Loucy (cell line): Measurements from ENCODE around the gene SLC15A5.

Source experiments
- H2AFZ ChIP-seq: fragments of 200-600 bp; sonication (generic); 2 replicates; pipeline ENCODE4 v1.6.0; 2016; ENCODE audit warnings: antibody characterized with exemption, mild to moderate bottlenecking, low read length, moderate library complexity
- H3F3A ChIP-seq: fragments of 200-600 bp; 2 replicates; pipeline ENCODE4 v1.6.0; 2016; ENCODE audit warnings: antibody characterized with exemption, low read depth, mild to moderate bottlenecking
- H3K27me3 ChIP-seq: fragments of 200-600 bp; sonication (generic); 2 replicates; pipeline ENCODE4 v1.6.1; 2014; ENCODE audit warnings: low read length, mild to moderate bottlenecking; ENCODE audit not compliant: insufficient read depth, poor library complexity, severe bottlenecking
- H3K36me3 ChIP-seq: fragments of 200-600 bp; sonication (generic); 2 replicates; pipeline ENCODE4 v1.6.1; 2016; ENCODE audit warnings: low read length; ENCODE audit not compliant: insufficient read depth
- H3K4me1 ChIP-seq: fragments of 200-600 bp; sonication (generic); 2 replicates; pipeline ENCODE4 v1.5.1; 2014; ENCODE audit warnings: low read length, mild to moderate bottlenecking; ENCODE audit not compliant: insufficient read depth, poor library complexity, severe bottlenecking
- H3K4me2 ChIP-seq: fragments of 200-600 bp; sonication (generic); 2 replicates; pipeline ENCODE4 v1.6.0; 2014; ENCODE audit warnings: antibody characterized with exemption, low read length, low read depth, mild to moderate bottlenecking; ENCODE audit not compliant: poor library complexity, severe bottlenecking
- H3K4me3 ChIP-seq: fragments of 200-600 bp; sonication (generic); 2 replicates; pipeline ENCODE4 v1.5.1; 2014; ENCODE audit warnings: low read length, mild to moderate bottlenecking, mixed read lengths; ENCODE audit not compliant: poor library complexity, severe bottlenecking
- H3K79me2 ChIP-seq: fragments of 200-600 bp; sonication (generic); 2 replicates; pipeline ENCODE4 v1.6.1; 2014; ENCODE audit warnings: low read length; ENCODE audit not compliant: insufficient read depth
- H3K9ac ChIP-seq: fragments of 200-600 bp; sonication (generic); 2 replicates; pipeline ENCODE4 v1.6.0; 2014; ENCODE audit warnings: mild to moderate bottlenecking, low read depth, low read length, moderate library complexity; ENCODE audit not compliant: poor library complexity, severe bottlenecking
- H3K9me2 ChIP-seq: fragments of 200-600 bp; sonication (generic); replicated peaks from 2 replicates; pipeline ENCODE4 v1.6.1; 2016; ENCODE audit warnings: low read depth, low read length, mixed read lengths
- H3K9me3 ChIP-seq: fragments of 200-600 bp; sonication (generic); 2 replicates; pipeline ENCODE4 v1.6.1; 2014; ENCODE audit warnings: mild to moderate bottlenecking, antibody characterized with exemption, low read length, low read depth; ENCODE audit not compliant: insufficient read depth
- H4K20me1 ChIP-seq: fragments of 200-600 bp; sonication (generic); 2 replicates; pipeline ENCODE4 v1.6.0; 2014; ENCODE audit warnings: antibody characterized with exemption, low read length, mild to moderate bottlenecking; ENCODE audit not compliant: insufficient read depth, poor library complexity, severe bottlenecking
- EZH2phosphoT487 ChIP-seq: fragments of 200-600 bp; IDR thresholded peaks from 2 replicates; pipeline ENCODE4 v1.6.1; 2018; ENCODE audit warnings: antibody characterized with exemption, mild to moderate bottlenecking, moderate library complexity, borderline replicate concordance
- TF ChIP-seq, protein P1 (sequence below): fragments of 200-600 bp; sonication (generic); conservative IDR thresholded peaks from 2 replicates; pipeline ENCODE4 v1.5.1; 2014; ENCODE audit warnings: mild to moderate bottlenecking, antibody characterized with exemption, low read length

SLC15A5 gene

DNA sequence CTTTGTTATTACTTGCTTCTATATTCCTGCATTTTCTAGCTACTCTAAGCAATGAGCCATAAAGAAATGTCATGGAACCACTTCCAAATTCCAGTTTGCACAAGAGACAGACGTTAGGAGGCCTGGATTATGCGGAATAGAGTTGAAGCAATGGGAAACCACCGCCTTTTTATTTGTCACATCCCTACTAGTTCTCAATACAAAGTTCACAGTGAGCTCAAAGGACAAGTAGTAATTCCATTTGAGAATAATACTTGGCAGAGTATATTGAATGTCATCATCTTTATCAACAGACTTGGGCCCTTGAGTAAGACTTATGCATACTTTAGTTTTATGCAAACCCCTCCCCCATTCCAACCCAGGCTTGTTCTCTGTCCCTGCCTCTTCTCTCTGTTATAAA is 3.7 kb upstream of the SLC15A5 start:
- Histone ChIP-seq H3K79me2 (no peaks in the 10 kb centered on the region), H3K9ac (no peak overlapping the region), H3F3A (no peaks in the 10 kb centered on the region), H3K27me3 (no peaks in the 10 kb centered on the region), H3K4me1 (no peaks in the 10 kb centered on the region), H3K9me2 (no peaks in the 10 kb centered on the region), H3K36me3 (no peaks in the 10 kb centered on the region), H2AFZ (no peak overlapping the region), H3K9me3 (no peaks in the 10 kb centered on the region), H3K4me2 (no peak overlapping the region), H4K20me1 (no peaks in the 10 kb centered on the region), H3K4me3 (no peak overlapping the region)
- TF ChIP-seq, protein P1, sequence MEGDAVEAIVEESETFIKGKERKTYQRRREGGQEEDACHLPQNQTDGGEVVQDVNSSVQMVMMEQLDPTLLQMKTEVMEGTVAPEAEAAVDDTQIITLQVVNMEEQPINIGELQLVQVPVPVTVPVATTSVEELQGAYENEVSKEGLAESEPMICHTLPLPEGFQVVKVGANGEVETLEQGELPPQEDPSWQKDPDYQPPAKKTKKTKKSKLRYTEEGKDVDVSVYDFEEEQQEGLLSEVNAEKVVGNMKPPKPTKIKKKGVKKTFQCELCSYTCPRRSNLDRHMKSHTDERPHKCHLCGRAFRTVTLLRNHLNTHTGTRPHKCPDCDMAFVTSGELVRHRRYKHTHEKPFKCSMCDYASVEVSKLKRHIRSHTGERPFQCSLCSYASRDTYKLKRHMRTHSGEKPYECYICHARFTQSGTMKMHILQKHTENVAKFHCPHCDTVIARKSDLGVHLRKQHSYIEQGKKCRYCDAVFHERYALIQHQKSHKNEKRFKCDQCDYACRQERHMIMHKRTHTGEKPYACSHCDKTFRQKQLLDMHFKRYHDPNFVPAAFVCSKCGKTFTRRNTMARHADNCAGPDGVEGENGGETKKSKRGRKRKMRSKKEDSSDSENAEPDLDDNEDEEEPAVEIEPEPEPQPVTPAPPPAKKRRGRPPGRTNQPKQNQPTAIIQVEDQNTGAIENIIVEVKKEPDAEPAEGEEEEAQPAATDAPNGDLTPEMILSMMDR = no peak
- no peak for TF ChIP-seq EZH2phosphoT487

DNA sequence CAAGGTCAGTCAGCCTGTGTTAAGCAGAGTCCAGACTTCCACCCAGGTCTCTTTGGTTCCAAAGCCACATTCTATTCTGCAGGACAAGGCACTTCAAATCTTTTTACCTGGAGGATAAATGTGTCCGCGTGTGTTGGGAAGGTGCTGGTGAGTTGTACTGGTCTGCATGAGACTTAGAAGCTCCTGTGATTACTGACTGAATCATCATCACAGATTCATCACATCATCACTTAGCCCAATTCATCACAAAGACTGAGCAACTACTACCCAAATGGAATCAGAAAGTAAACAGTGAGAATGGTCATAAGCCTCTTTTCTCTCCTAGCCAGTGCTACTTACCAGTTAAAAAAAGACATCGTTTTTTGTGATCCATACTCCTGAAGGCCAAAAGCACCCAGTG is 5.3 kb downstream of the SLC15A5 start:
- Histone ChIP-seq H3K36me3 (no peaks in the 10 kb centered on the region), H3K27me3 (no peaks in the 10 kb centered on the region), H3K4me1 (no peaks in the 10 kb centered on the region), H3K9me2 (no peaks in the 10 kb centered on the region), H2AFZ (no peak overlapping the region), H3K4me3 (no peak overlapping the region), H3F3A (no peaks in the 10 kb centered on the region), H3K79me2 (no peaks in the 10 kb centered on the region), H3K4me2 (no peak overlapping the region), H3K9ac (no peak overlapping the region), H3K9me3 (no peaks in the 10 kb centered on the region), H4K20me1 (no peaks in the 10 kb centered on the region)
- TF ChIP-seq EZH2phosphoT487 = no peak
- TF ChIP-seq, protein P1 = no peak

DNA sequence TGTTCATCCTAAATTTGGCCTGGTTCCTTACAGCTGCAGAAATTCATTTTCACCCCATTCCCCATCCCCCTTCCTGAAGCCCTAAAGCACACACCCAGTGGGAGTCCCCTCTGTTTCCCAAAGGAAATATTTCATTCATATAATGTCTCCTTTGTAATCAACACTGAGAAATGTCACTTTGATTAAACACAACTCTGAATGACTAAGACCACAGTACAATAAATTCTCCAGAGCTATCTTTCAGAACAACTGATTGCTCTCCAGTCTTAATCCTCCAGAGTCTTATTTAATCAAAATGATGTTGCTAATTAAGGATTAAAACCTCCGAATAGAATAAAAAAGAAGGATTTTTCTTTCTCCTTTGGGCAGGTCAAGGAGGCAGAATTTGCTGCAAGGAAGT is 6.4 kb downstream of the SLC15A5 start:
- H4K20me1 ChIP-seq = no peaks in the 10 kb centered on the region
- H3K9ac ChIP-seq = no peak overlapping the region
- no peaks in the 10 kb centered on the region for H3K4me1 ChIP-seq
- no peaks in the 10 kb centered on the region for H3K79me2 ChIP-seq
- H3K4me2 ChIP-seq = no peak overlapping the region
- H3K9me2 ChIP-seq = no peaks in the 10 kb centered on the region
- H3K4me3 ChIP-seq = no peak overlapping the region
- no peaks in the 10 kb centered on the region for H3K9me3 ChIP-seq
- H3K36me3 ChIP-seq = no peaks in the 10 kb centered on the region
- H3K27me3 ChIP-seq = no peaks in the 10 kb centered on the region
- TF ChIP-seq, protein P1 = no peak
- TF ChIP-seq EZH2phosphoT487 = no peak
- H2AFZ ChIP-seq = no peak overlapping the region
- no peaks in the 10 kb centered on the region for H3F3A ChIP-seq
